Measurements from ENCODE around the gene NCKAP5L.

GRCh38 chr12:49793620-49794019, 34.6 kb downstream of the NCKAP5L start:
- TF ChIP-seq EZH2phosphoT487 (IDR thresholded peaks at IDR 0.05; ENCODE audit: low read depth), result no peak
- no peak for TF ChIP-seq CTCF (IDR thresholded peaks at IDR 0.05; ENCODE audit: low read depth, low read length)
